ENCODE data around the gene GNAO1. TPM values are rescaled to one million over a fixed set of nuclear protein-coding genes. Genes with fewer than 3 reads are reported as not detected.

The GNAO1 gene
- total RNA-seq, 4 donors from 2014 or later: 0.67 to 4.0 (median 2.2) TPM

DNA sequence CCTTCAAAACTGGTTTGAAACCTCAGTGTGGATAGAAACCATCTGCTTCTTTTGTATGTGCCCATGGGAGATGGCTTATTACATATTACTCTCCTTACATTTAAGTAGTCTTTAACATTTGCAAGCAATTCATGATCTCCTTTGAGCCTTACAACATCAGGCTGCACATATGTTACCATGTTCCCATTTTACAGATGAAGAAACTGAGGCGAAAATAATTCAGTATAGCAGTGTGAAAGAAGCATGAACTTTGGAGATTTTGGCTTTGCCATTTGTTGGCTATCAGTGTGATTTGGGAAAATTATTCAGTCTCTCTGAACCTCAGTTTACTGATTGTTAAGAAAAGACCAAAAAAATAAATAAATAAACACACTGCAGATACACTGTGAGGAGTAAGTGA is 15.7 kb downstream of the GNAO1 start:
- no peak for DNase-seq (ENCODE audit: low spot score in 2 of 2)
- TF ChIP-seq POLR2A (IDR thresholded peaks at IDR 0.05): no peak
- TF ChIP-seq, protein P1, sequence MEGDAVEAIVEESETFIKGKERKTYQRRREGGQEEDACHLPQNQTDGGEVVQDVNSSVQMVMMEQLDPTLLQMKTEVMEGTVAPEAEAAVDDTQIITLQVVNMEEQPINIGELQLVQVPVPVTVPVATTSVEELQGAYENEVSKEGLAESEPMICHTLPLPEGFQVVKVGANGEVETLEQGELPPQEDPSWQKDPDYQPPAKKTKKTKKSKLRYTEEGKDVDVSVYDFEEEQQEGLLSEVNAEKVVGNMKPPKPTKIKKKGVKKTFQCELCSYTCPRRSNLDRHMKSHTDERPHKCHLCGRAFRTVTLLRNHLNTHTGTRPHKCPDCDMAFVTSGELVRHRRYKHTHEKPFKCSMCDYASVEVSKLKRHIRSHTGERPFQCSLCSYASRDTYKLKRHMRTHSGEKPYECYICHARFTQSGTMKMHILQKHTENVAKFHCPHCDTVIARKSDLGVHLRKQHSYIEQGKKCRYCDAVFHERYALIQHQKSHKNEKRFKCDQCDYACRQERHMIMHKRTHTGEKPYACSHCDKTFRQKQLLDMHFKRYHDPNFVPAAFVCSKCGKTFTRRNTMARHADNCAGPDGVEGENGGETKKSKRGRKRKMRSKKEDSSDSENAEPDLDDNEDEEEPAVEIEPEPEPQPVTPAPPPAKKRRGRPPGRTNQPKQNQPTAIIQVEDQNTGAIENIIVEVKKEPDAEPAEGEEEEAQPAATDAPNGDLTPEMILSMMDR (IDR thresholded peaks at IDR 0.05): no peak
- 91 to 100% methylated on average over 1 of the region's 1 CpG for WGBS, 2 donors
- intact Hi-C loops (cut with DNase I; ENCODE audit: low total_unique reads): no loop called here
- H3K4me3 ChIP-seq (ENCODE audit: low read depth, poor library complexity, severe bottlenecking): no peak overlapping the region

- TF ChIP-seq, protein P1 (IDR thresholded peaks at IDR 0.05): no peak
- no peak for TF ChIP-seq POLR2A (IDR thresholded peaks at IDR 0.05)
- no peak for DNase-seq (ENCODE audit: low spot score in 2 of 2)
- intact Hi-C loops (cut with DNase I; ENCODE audit: low total_unique reads): no loop called here
- H3K4me3 ChIP-seq (ENCODE audit: low read depth, poor library complexity, severe bottlenecking): no peak overlapping the region
- 69 to 70% methylated on average over 2 of the region's 2 CpGs for WGBS, 2 donors
These were observed 16.1 kb downstream of the GNAO1 start for GRCh38 chr16:56207421-56207820.

- DNase-seq (ENCODE audit: low spot score in 2 of 2): no peak
- intact Hi-C loops (cut with DNase I; ENCODE audit: low total_unique reads): no loop called here
- 47 to 49% methylated on average over 7 of the region's 7 CpGs for WGBS, 2 donors
These were observed 20.2 kb downstream of the GNAO1 start for GRCh38 chr16:56211435-56211981.

GRCh38 chr16:56212144-56212543 is 20.9 kb downstream of the GNAO1 start:
- intact Hi-C loops (cut with DNase I; ENCODE audit: low total_unique reads): no loop called here
- DNase-seq (ENCODE audit: low spot score in 2 of 2): no peak
- WGBS, 2 donors: 72 to 76% methylated on average over 6 of the region's 6 CpGs
- H3K4me3 ChIP-seq (ENCODE audit: low read depth, poor library complexity, severe bottlenecking): no peak overlapping the region
- TF ChIP-seq, protein P1 (IDR thresholded peaks at IDR 0.05): no peak
- no peak for TF ChIP-seq POLR2A (IDR thresholded peaks at IDR 0.05)

More at GRCh38 chr16:56211435-56211981, 20.2 kb downstream of the GNAO1 start:
- no peak overlapping the region for H3K4me3 ChIP-seq (ENCODE audit: low read depth, poor library complexity, severe bottlenecking)
- TF ChIP-seq, protein P1 (IDR thresholded peaks at IDR 0.05): no peak
- no peak for TF ChIP-seq POLR2A (IDR thresholded peaks at IDR 0.05)

DNA sequence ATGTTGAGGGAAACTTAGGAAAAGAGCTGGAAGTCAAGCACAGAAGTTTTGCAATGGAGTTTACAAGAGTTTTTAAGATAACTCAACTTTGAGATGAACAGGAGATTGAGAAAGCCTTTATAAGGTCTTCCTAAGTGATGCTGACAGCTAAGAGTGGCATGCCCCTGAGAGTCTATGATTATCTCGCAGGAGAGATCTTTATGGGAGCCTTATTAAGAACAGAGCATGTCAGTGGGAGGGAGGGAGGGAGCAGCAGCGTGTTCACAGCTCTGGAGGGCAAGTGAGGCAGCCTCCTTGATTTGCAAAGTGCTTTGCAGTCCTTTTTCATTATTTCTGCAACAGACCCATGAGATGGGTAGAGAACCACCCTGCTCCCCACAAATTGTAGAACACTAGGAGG is 30.7 kb downstream of the GNAO1 start:
- no peak overlapping the region for H3K4me3 ChIP-seq (ENCODE audit: low read depth, poor library complexity, severe bottlenecking)
- TF ChIP-seq, protein P1 (IDR thresholded peaks at IDR 0.05): no peak
- TF ChIP-seq POLR2A (IDR thresholded peaks at IDR 0.05): no peak
- DNase-seq (ENCODE audit: low spot score in 2 of 2): no peak
- intact Hi-C loops (cut with DNase I; ENCODE audit: low total_unique reads): no loop called here
- 60 to 70% methylated on average over 2 of the region's 2 CpGs for WGBS, 2 donors

DNA sequence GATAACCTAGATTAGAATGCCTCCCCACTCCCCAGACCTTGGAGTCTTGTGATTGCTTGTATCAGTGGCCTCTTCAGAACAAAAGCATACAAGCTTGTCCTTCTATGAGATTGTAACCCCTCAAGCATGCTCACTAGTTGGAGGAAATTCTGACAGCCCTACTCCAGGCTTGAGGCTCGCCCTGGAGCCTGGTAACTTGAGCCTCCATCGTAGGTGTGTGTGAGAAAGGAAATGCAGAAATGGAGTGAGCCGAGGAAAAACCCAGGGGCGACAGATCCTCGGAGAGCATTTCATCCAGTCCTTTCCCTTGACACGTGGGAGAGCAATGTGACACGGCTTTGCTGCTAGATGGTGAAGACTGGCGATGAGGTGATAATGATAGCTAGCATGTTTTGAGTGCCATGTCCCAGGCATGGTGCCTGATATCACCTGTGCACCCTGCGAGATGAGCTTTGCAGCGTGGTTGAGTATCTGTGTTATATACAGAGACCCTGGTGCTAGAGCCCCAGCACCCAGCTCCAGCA is 31.2 kb downstream of the GNAO1 start:
- WGBS, 2 donors: 68 to 77% methylated on average over 10 of the region's 10 CpGs
- no peak overlapping the region for H3K4me3 ChIP-seq (ENCODE audit: low read depth, poor library complexity, severe bottlenecking)
- DNase-seq (ENCODE audit: low spot score in 2 of 2): no peak
- intact Hi-C loops (cut with DNase I; ENCODE audit: low total_unique reads): no loop called here
- TF ChIP-seq POLR2A (IDR thresholded peaks at IDR 0.05): no peak
- TF ChIP-seq, protein P1 (IDR thresholded peaks at IDR 0.05): no peak
